Effector memory CD4-positive, alpha-beta T cell (primary cell): ENCODE results near the gene SCAMP4.

ENCODE experiments used
- DNase-seq, 3 donors: peaks; one replicate each; pipeline ENCODE4 v3.0.0-alpha.2; 2020
- H3K27ac ChIP-seq: 2 replicates; pipeline ENCODE4 v1.7.0; 2013; ENCODE audit warnings: mild to moderate bottlenecking, low read length, moderate library complexity; ENCODE audit not compliant: insufficient read depth, poor library complexity, severe bottlenecking
- H3K27me3 ChIP-seq: replicated peaks from 2 replicates; pipeline ENCODE4 v1.7.0; 2013; ENCODE audit warnings: mild to moderate bottlenecking, low read length; ENCODE audit not compliant: insufficient read depth, control insufficient read depth, poor library complexity, severe bottlenecking
- H3K36me3 ChIP-seq: 2 replicates; pipeline ENCODE4 v1.7.0; 2013; ENCODE audit warnings: mild to moderate bottlenecking, low read length, moderate library complexity; ENCODE audit not compliant: control insufficient read depth, insufficient read depth
- H3K4me1 ChIP-seq: 2 replicates; pipeline ENCODE4 v1.7.0; 2013; ENCODE audit warnings: low read length, mild to moderate bottlenecking; ENCODE audit not compliant: control insufficient read depth, insufficient read depth, poor library complexity, severe bottlenecking
- H3K4me3 ChIP-seq: 2 replicates; pipeline ENCODE4 v1.7.0; 2013; ENCODE audit warnings: low read length, low read depth, mild to moderate bottlenecking; ENCODE audit not compliant: insufficient read depth, poor library complexity, severe bottlenecking
- H3K9me3 ChIP-seq: 2 replicates; pipeline ENCODE4 v1.7.0; 2013; ENCODE audit warnings: mild to moderate bottlenecking, low read length, moderate library complexity; ENCODE audit not compliant: control insufficient read depth
- total RNA-seq, 3 donors: gene quantifications; one replicate each; lab custom pipeline; 2026; lab: John Stamatoyannopoulos, UW

SCAMP4 gene, protein sequence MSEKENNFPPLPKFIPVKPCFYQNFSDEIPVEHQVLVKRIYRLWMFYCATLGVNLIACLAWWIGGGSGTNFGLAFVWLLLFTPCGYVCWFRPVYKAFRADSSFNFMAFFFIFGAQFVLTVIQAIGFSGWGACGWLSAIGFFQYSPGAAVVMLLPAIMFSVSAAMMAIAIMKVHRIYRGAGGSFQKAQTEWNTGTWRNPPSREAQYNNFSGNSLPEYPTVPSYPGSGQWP
- total RNA-seq, result 10.6 to 12.8 (median 12.4) reads per million in 3 donors

DNA sequence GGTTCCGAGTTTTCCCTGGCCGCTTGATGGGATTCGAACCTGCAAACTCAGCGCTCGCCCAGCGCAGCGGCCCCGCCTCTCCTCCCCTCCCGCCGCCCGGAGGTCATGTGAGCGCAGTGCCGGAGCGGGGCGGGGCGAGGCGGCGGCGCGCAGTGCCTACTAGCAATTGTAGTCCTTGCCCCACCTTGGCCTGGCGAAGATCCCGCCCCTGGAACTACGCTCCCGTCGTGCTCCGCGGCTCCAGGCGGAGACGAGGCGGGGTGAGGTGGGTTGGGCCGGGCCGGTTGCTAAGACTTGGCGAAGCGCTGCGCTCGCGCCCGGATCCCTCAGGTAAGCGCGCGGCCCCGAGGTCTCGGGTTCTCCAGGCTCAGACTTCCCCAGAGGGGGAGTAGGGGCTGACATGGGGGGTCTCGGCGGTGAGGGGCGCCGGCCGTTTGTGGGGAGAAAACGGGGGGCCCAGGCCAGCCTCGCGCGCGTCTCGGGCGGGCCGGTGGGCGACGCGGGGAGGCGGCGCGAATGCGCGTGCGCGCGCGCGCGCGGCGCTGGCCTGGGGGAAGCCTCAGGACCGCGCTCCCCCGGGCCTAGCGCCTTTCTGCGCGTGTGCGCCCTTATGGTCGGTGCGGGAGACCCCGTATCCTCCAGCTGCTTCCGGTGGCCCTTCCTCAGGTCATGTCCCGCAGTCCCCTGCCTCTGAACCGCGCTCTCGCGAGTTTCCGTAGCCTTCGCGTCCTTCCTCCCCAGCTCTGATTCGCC is at the start of gene SCAMP4, which contains the start of gene ADAT3:
Gene SCAMP4 (plus strand): TSS at position 290 of the 753 bp plus-strand sequence. CDS start 9,621 bp downstream, outside the sequence.
Gene ADAT3 (plus strand): TSS at position 290 of the 753 bp plus-strand sequence. CDS start 6,649 bp downstream, outside the sequence.
- H3K4me3 ChIP-seq, result peak within 1 kb of the TSS; percentile 65
- peaks cover 6% of the 10 kb centered on the region for H3K4me1 ChIP-seq
- peak; percentile 93 to 95 (median 94) for DNase-seq
- H3K9me3 ChIP-seq, result no peaks in the 10 kb centered on the region
- no peaks in the 10 kb centered on the region for H3K27me3 ChIP-seq
- H3K36me3 ChIP-seq, result no peaks in the 10 kb centered on the region
- peak within 1 kb of the TSS; percentile 84 for H3K27ac ChIP-seq

DNA sequence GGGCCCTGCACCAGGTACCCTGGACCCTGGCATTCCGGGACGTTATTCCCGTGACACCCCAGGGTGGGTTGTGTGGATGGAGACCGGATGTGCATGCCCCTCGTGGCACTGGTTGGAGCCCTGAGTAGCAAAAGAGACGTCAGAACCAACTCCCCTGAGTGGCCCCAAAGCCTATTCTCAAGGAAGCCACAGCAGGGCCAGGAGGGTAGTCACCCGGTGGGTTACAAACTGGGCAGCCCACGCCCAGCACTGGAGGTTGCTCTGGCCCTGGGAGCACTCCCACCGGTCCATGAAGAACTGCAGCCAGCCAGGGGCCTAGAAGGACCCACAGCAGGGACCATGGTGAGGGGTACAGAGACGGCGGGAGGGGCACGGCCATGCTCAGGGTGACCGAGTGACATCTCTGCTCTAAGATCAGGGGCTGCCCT is 49.4 kb upstream of the SCAMP4 start:
- no peaks in the 10 kb centered on the region for H3K36me3 ChIP-seq
- no peaks in the 10 kb centered on the region for H3K9me3 ChIP-seq
- peaks cover 81% of the 10 kb centered on the region for H3K4me1 ChIP-seq
- peak overlapping the region; percentile 86 for H3K27ac ChIP-seq
- no peak for DNase-seq
- H3K27me3 ChIP-seq, result no peaks in the 10 kb centered on the region
- H3K4me3 ChIP-seq, result peak overlapping the region; percentile 60

DNA sequence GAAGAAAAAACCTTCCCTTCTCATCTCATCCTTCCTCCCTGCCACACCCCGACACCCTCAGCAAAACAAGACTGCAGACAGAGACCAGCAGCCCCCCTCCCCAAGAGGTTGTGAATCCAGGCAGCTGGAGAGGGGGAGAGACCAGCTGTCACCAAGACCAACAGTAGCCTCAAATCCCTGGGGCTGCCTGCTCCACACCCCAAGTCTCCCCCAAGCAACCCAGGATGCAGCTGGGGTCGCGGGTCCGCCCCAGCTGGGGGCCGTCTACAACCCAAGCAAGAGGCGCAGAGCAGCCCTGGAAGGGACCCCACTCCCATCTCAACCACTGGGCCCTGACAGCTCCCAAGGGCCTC is 48.9 kb upstream of the SCAMP4 start:
- H3K4me3 ChIP-seq, result peak overlapping the region; percentile 60
- no peak for DNase-seq
- H3K36me3 ChIP-seq, result no peaks in the 10 kb centered on the region
- peaks cover 85% of the 10 kb centered on the region for H3K4me1 ChIP-seq
- H3K27me3 ChIP-seq, result no peaks in the 10 kb centered on the region
- peak overlapping the region; percentile 86 for H3K27ac ChIP-seq
- H3K9me3 ChIP-seq, result no peaks in the 10 kb centered on the region

DNA sequence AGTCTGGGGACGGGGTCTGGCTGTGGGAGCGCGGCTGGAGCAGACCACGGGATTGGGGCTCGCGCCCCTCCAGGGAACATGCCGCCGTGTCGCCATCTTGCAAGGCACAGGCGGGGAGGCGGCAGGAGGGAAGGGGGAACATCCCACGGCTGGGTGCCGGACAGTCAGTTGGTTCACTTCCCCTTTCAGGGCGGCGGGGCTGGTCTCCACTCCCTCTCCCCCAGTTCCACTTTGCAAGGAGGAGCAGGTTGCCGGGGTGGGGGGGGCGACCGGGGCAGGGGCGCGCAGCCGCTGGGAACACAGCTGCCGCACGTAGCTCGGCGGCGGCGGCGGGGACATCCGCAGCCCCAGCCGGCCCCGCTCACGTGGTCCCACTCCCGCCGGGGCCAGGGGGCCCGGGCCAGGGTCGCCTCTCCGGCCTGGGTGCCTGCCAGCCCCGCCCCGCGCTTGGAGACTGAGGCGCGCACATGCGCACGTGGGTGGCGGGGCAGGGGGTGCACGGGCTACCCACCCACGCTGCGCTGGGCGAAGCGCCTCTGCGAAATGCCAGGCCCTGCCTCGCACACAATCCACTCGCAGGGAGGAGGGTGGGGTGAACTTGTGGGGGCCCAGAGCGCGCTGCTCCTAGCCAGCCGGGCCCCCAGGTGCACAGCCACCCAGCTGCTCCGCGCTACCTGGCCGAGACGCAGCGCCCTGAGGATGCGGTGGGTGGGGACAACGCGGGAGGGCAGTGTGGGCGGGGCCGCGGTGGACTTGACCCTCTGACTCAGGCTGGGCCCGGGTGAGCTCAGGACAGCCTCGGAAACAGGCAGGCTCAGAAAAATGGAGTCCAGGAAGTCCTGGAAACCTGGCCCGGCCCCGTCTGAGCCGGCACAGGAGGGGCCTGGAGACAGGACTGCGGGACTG is 48.2 kb upstream of the SCAMP4 start:
- Histone ChIP-seq H3K36me3 (no peaks in the 10 kb centered on the region), H3K9me3 (no peaks in the 10 kb centered on the region), H3K27me3 (no peaks in the 10 kb centered on the region), H3K27ac (peak overlapping the region; percentile 86), H3K4me3 (peak overlapping the region; percentile 60), H3K4me1 (peaks cover 85% of the 10 kb centered on the region)
- no peak for DNase-seq

DNA sequence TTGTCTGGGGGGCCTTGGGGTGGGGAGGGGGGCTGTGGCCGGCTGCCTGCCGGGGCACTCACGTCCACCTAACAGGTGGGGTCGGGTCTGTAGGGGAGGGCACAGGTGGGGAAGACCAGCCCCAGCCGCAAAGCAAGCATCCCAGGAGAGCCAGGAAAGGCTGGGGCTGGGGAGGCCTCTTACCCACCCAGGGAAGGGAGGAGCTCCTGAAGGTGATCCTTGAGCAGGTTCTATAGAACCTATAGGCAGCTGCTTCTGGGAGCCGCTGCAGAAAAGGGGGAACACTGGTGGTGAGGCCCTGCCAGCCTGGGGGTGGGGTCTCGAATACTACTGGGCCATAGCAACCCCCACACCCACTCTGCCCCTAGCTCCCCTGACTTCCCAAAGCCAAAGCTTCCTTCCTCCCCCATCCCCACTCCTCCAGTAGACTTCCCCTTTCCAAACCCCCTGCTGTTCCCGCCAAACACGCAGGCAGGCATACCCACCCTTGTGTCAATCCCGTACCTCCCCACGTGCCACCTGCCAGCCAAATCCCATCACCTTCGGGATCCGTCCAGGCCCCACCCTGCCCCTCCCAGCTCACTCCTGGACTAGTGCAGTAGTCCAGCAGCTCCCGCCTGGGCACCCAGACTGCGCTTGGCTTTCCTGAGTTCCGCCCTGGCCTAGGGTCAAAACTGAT is 47.4 kb upstream of the SCAMP4 start:
- no peak for DNase-seq
- Histone ChIP-seq H3K4me3 (no peak overlapping the region), H3K27me3 (no peaks in the 10 kb centered on the region), H3K36me3 (no peaks in the 10 kb centered on the region), H3K27ac (peak overlapping the region; percentile 86), H3K4me1 (peaks cover 79% of the 10 kb centered on the region), H3K9me3 (no peaks in the 10 kb centered on the region)

DNA sequence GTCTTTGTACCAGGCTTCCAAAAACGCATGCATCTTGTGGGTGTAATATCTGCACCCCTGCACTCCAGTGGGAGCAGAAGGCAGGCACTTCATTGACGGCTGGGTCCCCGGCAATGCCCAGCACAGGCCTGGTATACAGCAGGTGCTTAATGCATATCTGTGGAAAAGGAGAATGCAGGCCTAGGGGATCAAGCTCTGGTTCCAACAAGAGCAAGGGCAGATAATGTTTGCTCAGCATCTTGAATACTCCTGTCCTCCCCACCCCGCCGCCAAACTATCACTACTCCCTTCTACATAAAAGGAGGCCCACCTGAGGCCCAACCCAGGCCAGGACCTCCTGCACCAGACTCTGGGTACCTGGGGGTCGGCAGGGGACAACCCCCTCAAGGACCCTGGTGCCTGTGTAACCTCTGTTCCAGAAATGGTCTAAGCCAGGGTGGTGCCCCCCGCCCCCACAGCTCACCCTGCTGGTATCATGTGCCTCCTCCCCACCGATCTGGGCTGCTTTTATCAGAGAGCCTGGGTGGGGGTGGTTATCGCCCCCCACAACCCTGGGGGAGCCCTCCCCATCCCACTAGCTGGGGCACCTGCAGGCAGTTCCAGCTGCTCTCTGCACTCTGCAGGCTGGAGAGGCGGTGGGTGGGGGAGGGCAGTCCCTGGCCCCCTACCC is 46.7 kb upstream of the SCAMP4 start:
- Histone ChIP-seq H3K4me3 (no peak overlapping the region), H3K36me3 (no peaks in the 10 kb centered on the region), H3K27me3 (no peaks in the 10 kb centered on the region), H3K27ac (peak overlapping the region; percentile 86), H3K4me1 (peaks cover 72% of the 10 kb centered on the region), H3K9me3 (no peaks in the 10 kb centered on the region)
- no peak for DNase-seq

DNA sequence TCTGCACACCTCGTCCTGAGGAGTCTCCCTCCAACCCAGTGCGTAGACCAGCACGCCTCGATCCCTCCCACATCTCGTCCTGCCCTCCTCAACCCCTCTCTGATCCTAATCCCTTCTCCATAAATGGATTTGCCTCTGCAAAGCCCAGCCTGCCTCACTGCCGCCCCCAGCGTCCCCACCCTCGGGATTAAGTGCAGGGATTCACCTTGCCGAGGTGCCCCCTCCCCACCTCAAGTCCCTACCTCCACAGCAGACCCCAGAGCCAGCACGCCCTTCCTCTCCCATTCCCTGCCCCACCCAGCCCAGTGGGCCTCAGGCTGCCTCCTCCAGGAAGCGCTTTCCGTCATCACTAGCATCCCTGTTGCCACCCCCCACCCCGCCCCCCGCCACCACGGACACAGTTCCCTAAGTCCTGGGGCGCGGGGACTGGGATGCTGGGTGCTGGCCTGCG is 45.8 kb upstream of the SCAMP4 start:
- Histone ChIP-seq H3K27ac (peak overlapping the region; percentile 86), H3K4me3 (no peak overlapping the region), H3K27me3 (no peaks in the 10 kb centered on the region), H3K36me3 (no peaks in the 10 kb centered on the region), H3K9me3 (no peaks in the 10 kb centered on the region), H3K4me1 (peaks cover 64% of the 10 kb centered on the region)
- DNase-seq, result no peak

DNA sequence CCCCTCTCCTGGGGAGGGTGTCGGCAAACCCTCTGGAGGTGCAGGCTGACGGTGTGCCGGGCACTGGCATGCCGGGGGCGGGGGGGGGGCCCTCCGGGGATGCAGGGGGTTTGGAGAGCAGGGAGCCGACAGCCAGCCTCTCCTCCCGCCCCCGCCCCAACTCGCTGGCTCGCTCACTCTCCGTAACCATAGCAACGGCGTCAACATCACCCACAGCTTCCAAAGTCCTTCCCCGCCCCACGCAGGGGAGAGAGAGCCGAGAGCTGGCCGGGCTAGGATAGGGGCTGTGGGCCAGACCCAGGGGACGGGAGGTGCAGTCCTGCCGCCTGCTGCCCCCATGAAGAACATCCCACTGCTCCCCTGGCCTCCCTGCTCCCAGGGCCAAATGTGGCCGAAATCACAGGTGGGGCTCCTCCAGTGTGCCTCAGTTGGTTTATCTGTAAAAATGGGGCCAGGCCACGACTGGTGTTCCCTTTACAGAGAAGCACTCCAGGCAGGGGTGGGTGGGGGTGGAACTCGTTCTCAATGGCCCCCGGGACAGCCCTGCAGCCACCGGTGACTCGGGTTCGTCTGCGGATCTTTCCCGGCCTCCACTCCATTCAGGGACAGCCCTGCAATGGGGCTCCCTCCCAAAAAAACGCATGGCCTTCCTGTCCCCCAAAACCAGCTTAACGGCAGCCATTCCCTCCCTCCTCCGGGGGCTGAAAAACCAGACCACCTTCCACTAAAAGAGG is 45.0 kb upstream of the SCAMP4 start:
- no peaks in the 10 kb centered on the region for H3K27me3 ChIP-seq
- H3K4me1 ChIP-seq, result peaks cover 62% of the 10 kb centered on the region
- H3K36me3 ChIP-seq, result no peaks in the 10 kb centered on the region
- peak overlapping the region; percentile 86 for H3K27ac ChIP-seq
- H3K4me3 ChIP-seq, result peak overlapping the region; percentile 13
- peak; percentile 54 to 70 (median 56) for DNase-seq
- no peaks in the 10 kb centered on the region for H3K9me3 ChIP-seq
